ENCODE data around the gene DGKB. TPM values are rescaled to one million over a fixed set of nuclear protein-coding genes. Genes with fewer than 3 reads are reported as not detected.

The DGKB gene
- total RNA-seq, 1 experiment from 2014 or later: not detected

DNA sequence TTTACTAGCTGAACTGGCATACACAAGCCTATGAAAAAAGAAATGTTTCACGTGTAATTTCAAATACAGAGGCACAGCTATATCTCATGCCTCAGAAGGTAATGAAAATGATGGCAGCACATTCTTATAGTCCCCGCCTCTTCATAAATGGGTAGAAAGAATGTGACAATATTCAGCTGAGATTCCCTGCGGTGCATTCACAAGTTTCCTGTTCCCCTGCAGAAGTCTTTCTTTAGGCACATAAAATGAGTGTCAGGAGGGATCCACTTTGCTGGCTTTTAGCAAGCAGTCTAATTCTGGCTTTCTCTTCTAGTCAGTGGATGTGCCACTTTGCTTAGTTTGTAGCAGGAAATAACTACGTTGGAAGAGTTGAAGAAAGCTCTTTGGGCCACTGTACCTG lies 56.1 kb downstream of the DGKB start:
- ATAC-seq (no peak), DNase-seq (ENCODE audit: low read depth, low spot score) (no peak)
- Histone ChIP-seq H3K27me3 (ENCODE audit: control insufficient read depth, insufficient read depth, low read length) (no peaks in the 10 kb centered on the region), H3K4me3 (ENCODE audit: low read depth in 2 of 2, low read length in 2 of 2) (no peak overlapping the region), H3K4me1 (ENCODE audit: control insufficient read depth, insufficient read depth, low read length) (no peaks in the 10 kb centered on the region), H3K9me3 (ENCODE audit: control insufficient read depth, insufficient read depth, low read depth, low read length) (no peaks in the 10 kb centered on the region; the same call in 1 of the 2 replicates), H3K36me3 (ENCODE audit: control insufficient read depth, insufficient read depth, low read length) (no peaks in the 10 kb centered on the region), H3K27ac (ENCODE audit: low read length) (no peak overlapping the region)
- CTCF ChIA-PET: no interaction called here
- no TSS peak for BruUV-seq (replicated peaks)
- no peak for TF ChIP-seq TCF7L2 (IDR thresholded peaks at IDR 0.05; ENCODE audit: low read depth, low read length)
- TF ChIP-seq, protein P1, sequence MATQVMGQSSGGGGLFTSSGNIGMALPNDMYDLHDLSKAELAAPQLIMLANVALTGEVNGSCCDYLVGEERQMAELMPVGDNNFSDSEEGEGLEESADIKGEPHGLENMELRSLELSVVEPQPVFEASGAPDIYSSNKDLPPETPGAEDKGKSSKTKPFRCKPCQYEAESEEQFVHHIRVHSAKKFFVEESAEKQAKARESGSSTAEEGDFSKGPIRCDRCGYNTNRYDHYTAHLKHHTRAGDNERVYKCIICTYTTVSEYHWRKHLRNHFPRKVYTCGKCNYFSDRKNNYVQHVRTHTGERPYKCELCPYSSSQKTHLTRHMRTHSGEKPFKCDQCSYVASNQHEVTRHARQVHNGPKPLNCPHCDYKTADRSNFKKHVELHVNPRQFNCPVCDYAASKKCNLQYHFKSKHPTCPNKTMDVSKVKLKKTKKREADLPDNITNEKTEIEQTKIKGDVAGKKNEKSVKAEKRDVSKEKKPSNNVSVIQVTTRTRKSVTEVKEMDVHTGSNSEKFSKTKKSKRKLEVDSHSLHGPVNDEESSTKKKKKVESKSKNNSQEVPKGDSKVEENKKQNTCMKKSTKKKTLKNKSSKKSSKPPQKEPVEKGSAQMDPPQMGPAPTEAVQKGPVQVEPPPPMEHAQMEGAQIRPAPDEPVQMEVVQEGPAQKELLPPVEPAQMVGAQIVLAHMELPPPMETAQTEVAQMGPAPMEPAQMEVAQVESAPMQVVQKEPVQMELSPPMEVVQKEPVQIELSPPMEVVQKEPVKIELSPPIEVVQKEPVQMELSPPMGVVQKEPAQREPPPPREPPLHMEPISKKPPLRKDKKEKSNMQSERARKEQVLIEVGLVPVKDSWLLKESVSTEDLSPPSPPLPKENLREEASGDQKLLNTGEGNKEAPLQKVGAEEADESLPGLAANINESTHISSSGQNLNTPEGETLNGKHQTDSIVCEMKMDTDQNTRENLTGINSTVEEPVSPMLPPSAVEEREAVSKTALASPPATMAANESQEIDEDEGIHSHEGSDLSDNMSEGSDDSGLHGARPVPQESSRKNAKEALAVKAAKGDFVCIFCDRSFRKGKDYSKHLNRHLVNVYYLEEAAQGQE (IDR thresholded peaks at IDR 0.05; ENCODE audit: insufficient read depth in 1 of 2, low read depth in 2 of 2, low read length in 1 of 2): no peak
- POLR2A ChIA-PET: no interaction called here
- intact Hi-C loops (cut with micrococcal nuclease; ENCODE audit: unreplicated experiment): no loop called here
- in situ Hi-C loops (cut with HindIII; ENCODE audit: low pct_unique_long_range_greater_than_20kb, low sequenced_read_pairs): no loop called here

DNA sequence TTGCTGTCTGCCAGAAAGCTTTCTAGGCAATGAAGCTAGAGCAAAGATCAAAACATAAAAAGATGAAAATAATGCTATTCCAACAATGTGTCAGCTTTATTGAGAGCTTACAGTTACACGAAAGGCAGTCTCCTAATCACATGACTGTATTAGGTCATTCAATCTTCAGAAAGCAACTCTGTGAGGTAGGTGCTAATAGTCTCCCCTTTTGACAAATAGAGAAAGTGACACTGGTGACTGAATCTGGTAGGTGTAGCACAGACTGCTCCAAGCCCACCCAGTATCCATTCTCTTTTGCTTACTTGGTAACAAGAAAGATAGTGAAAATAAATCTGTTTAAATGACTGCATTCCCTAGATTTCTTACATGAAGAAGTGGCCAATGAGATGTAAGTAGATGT lies 58.8 kb downstream of the DGKB start:
- no TSS peak for BruUV-seq (replicated peaks)
- no peaks in the 10 kb centered on the region for H3K36me3 ChIP-seq (ENCODE audit: control insufficient read depth, insufficient read depth, low read length)
- intact Hi-C loops (cut with micrococcal nuclease; ENCODE audit: unreplicated experiment) (no loop called here), in situ Hi-C loops (cut with HindIII; ENCODE audit: low pct_unique_long_range_greater_than_20kb, low sequenced_read_pairs) (no loop called here)
- POLR2A ChIA-PET: no interaction called here
- CTCF ChIA-PET: no interaction called here
- H3K4me3 ChIP-seq (ENCODE audit: low read depth in 2 of 2, low read length in 2 of 2): no peak overlapping the region
- H3K4me1 ChIP-seq (ENCODE audit: control insufficient read depth, insufficient read depth, low read length): no peaks in the 10 kb centered on the region
- DNase-seq (ENCODE audit: low read depth, low spot score) (no peak), ATAC-seq (no peak)
- no peaks in the 10 kb centered on the region; the same call in 1 of the 2 replicates for H3K9me3 ChIP-seq (ENCODE audit: control insufficient read depth, insufficient read depth, low read depth, low read length)
- H3K27ac ChIP-seq (ENCODE audit: low read length): no peak overlapping the region
- no peak for TF ChIP-seq TCF7L2 (IDR thresholded peaks at IDR 0.05; ENCODE audit: low read depth, low read length)
- no peak for TF ChIP-seq POLR2AphosphoS5 (IDR thresholded peaks at IDR 0.05; ENCODE audit: low read depth, low read length)
- TF ChIP-seq, protein P1 (IDR thresholded peaks at IDR 0.05; ENCODE audit: insufficient read depth in 1 of 2, low read depth in 2 of 2, low read length in 1 of 2): no peak
- no peak for TF ChIP-seq SIN3A (IDR thresholded peaks at IDR 0.05; ENCODE audit: borderline replicate concordance, insufficient read depth, low read depth, low read length)
- TF ChIP-seq, protein P2, sequence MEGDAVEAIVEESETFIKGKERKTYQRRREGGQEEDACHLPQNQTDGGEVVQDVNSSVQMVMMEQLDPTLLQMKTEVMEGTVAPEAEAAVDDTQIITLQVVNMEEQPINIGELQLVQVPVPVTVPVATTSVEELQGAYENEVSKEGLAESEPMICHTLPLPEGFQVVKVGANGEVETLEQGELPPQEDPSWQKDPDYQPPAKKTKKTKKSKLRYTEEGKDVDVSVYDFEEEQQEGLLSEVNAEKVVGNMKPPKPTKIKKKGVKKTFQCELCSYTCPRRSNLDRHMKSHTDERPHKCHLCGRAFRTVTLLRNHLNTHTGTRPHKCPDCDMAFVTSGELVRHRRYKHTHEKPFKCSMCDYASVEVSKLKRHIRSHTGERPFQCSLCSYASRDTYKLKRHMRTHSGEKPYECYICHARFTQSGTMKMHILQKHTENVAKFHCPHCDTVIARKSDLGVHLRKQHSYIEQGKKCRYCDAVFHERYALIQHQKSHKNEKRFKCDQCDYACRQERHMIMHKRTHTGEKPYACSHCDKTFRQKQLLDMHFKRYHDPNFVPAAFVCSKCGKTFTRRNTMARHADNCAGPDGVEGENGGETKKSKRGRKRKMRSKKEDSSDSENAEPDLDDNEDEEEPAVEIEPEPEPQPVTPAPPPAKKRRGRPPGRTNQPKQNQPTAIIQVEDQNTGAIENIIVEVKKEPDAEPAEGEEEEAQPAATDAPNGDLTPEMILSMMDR (IDR thresholded peaks at IDR 0.05): no peak
- H3K27me3 ChIP-seq (ENCODE audit: control insufficient read depth, insufficient read depth, low read length): no peaks in the 10 kb centered on the region
